HCT116 (cell line): Measurements from ENCODE around the gene CMBL. TPM values are rescaled to one million over a fixed set of nuclear protein-coding genes. Genes with fewer than 3 reads are reported as not detected.
A peak's percentile ranks its signal among the peaks of the same experiment; 100 is the strongest.

ENCODE experiments used
- ATAC-seq: fragments of 200-7000 bp; cut with Tn5 transposase; 2 replicates; pipeline ENCODE4 v1.9.1; 2020; ENCODE audit warnings: mild to moderate bottlenecking, moderate library complexity
- BruUV-seq: library from RNA; stranded (reverse); fragments of 400-500 nt; replicated peaks from 2 replicates; lab custom pipeline; 2021; lab: Mats Ljungman, UMichigan
- CTCF ChIA-PET: fragments of 300-600 bp; sonication (Branson Sonifier 250); formaldehyde crosslinking; loops from one replicate; lab custom pipeline; 2021; ENCODE audit warnings: antibody characterized with exemption; lab: Charles Lee
- POLR2A ChIA-PET: fragments of 300-600, 350-600 bp; sonication (Branson Sonifier 250); formaldehyde crosslinking; loops from one replicate; lab custom pipeline; 2021; ENCODE audit warnings: antibody characterized with exemption; lab: Charles Lee
- RAD21 ChIA-PET, 2 experiments: fragments of 300-600 bp; sonication (Branson Sonifier 250); formaldehyde crosslinking; loops; one replicate each; lab custom pipeline; 2023; ENCODE audit warnings: low total read pairs in 2 of 2; ENCODE audit not compliant: uncharacterized antibody in 2 of 2, unreplicated experiment in 2 of 2, low non-redundant PET in 1 of 2; lab: Charles Lee
- DNase-seq: peaks from one replicate; pipeline ENCODE4 v3.0.0-alpha.2; 2010; ENCODE audit warnings: low read depth, low spot score
- H2AFZ ChIP-seq: fragments of 200-600 bp; shearing (Covaris generic), sonication (generic); 2 replicates; pipeline ENCODE4 v1.6.1; 2017; ENCODE audit warnings: low read depth, mixed run types, mixed read lengths, antibody characterized with exemption, low read length; ENCODE audit not compliant: poor library complexity, severe bottlenecking
- H3K27ac ChIP-seq: 2 replicates; pipeline ENCODE4 v1.5.1; 2012; ENCODE audit warnings: low read depth, low read length
- H3K27me3 ChIP-seq: fragments of 200-600 bp; sonication (generic); 2 replicates; pipeline ENCODE4 v1.6.1; 2016; ENCODE audit warnings: mixed run types, low read length, mixed read lengths; ENCODE audit not compliant: insufficient read depth
- H3K36me3 ChIP-seq, 2 experiments: fragments of 200-500 bp in 1 of 2; fragments of 200-600 bp in 1 of 2; sonication (Bioruptor generic) in 1 of 2; sonication (generic) in 1 of 2; 2 replicates each; pipeline versions ENCODE4 v1.5.1 to v1.6.1; 2014 to 2016; ENCODE audit warnings: low read length in 2 of 2, inconsistent platforms in 1 of 2, mixed read lengths in 1 of 2, mixed run types in 1 of 2; ENCODE audit not compliant: insufficient read depth in 2 of 2, control insufficient read depth in 1 of 2
- H3K4me1 ChIP-seq, 2 experiments: fragments of 200-600 bp in 1 of 2; sonication (generic) in 1 of 2; 2 replicates each; pipeline versions ENCODE4 v1.5.1 to v1.6.1; 2012 to 2017; ENCODE audit warnings: low read length in 2 of 2, inconsistent platforms in 1 of 2, mild to moderate bottlenecking in 1 of 2, mixed read lengths in 1 of 2, mixed run types in 1 of 2, moderate library complexity in 1 of 2; ENCODE audit not compliant: insufficient read depth in 2 of 2, control insufficient read depth in 1 of 2
- H3K4me2 ChIP-seq: fragments of 200-600 bp; sonication (generic); 2 replicates; pipeline ENCODE4 v1.6.1; 2017; ENCODE audit warnings: mixed run types, low read length, mixed read lengths
- H3K4me3 ChIP-seq, 2 experiments: fragments of 200-600 bp in 1 of 2; sonication (generic) in 1 of 2; replicated peaks in 1 of 2; 2 replicates each; pipeline ENCODE4 v1.5.1; 2011 to 2016; ENCODE audit warnings: low read length in 2 of 2, control low read depth in 1 of 2, low read depth in 1 of 2, mild to moderate bottlenecking in 1 of 2, mixed read lengths in 1 of 2, mixed run types in 1 of 2
- H3K79me2 ChIP-seq: fragments of 200-600 bp; sonication (generic); 2 replicates; pipeline ENCODE4 v1.6.1; 2017; ENCODE audit warnings: mild to moderate bottlenecking, mixed run types, low read length, moderate library complexity, mixed read lengths; ENCODE audit not compliant: insufficient read depth
- H3K9ac ChIP-seq: fragments of 200-600 bp; sonication (generic); 2 replicates; pipeline ENCODE4 v1.6.1; 2016; ENCODE audit warnings: low read length, mixed read lengths
- H3K9me2 ChIP-seq: fragments of 200-600 bp; sonication (generic), shearing (Covaris generic); 2 replicates; pipeline ENCODE4 v1.6.1; 2017; ENCODE audit warnings: mixed run types, mild to moderate bottlenecking, moderate library complexity; ENCODE audit not compliant: insufficient read depth
- H3K9me3 ChIP-seq, 2 experiments: fragments of 200-500 bp in 1 of 2; fragments of 200-600 bp in 1 of 2; sonication (Bioruptor generic) in 1 of 2; sonication (generic) in 1 of 2; 2 replicates each; pipeline ENCODE4 v1.6.1; 2014 to 2017; ENCODE audit warnings: low read length in 2 of 2, mixed read lengths in 2 of 2, inconsistent platforms in 1 of 2, low read depth in 1 of 2, mild to moderate bottlenecking in 1 of 2, mixed run types in 1 of 2, moderate library complexity in 1 of 2; ENCODE audit not compliant: control insufficient read depth in 1 of 2, insufficient read depth in 1 of 2
- H4K20me1 ChIP-seq: fragments of 200-600 bp; sonication (generic), shearing (Covaris generic); 2 replicates; pipeline ENCODE4 v1.6.1; 2017; ENCODE audit warnings: mixed run types, mild to moderate bottlenecking, moderate library complexity; ENCODE audit not compliant: insufficient read depth
- CBX3 ChIP-seq: IDR thresholded peaks from 2 replicates; pipeline ENCODE4 v1.6.1; 2012; ENCODE audit warnings: low read depth
- CEBPB ChIP-seq: IDR thresholded peaks from 2 replicates; pipeline ENCODE4 v1.6.1; 2012; ENCODE audit warnings: low read depth
- EGR1 ChIP-seq: IDR thresholded peaks from 2 replicates; pipeline ENCODE4 v1.6.1; 2012; ENCODE audit warnings: low read depth
- ELF1 ChIP-seq: IDR thresholded peaks from 2 replicates; pipeline ENCODE4 v1.6.1; 2012; ENCODE audit warnings: low read depth, borderline replicate concordance
- POLR2AphosphoS5 ChIP-seq: IDR thresholded peaks from 2 replicates; pipeline ENCODE4 v1.6.1; 2011; ENCODE audit warnings: mild to moderate bottlenecking, low read depth, low read length, moderate library complexity
- RAD21 ChIP-seq: IDR thresholded peaks from 2 replicates; pipeline ENCODE4 v1.6.1; 2012; ENCODE audit warnings: low read depth, mild to moderate bottlenecking
- SIN3A ChIP-seq: IDR thresholded peaks from 2 replicates; pipeline ENCODE4 v1.6.1; 2012; ENCODE audit warnings: low read depth
- SP1 ChIP-seq: IDR thresholded peaks from 2 replicates; pipeline ENCODE4 v1.6.1; 2012; ENCODE audit warnings: low read depth
- SRF ChIP-seq: IDR thresholded peaks from 2 replicates; pipeline ENCODE4 v1.6.1; 2012; ENCODE audit warnings: low read depth
- TCF7L2 ChIP-seq: IDR thresholded peaks from 2 replicates; pipeline ENCODE4 v1.7.0; 2011; ENCODE audit warnings: borderline replicate concordance, inconsistent platforms; ENCODE audit not compliant: insufficient read depth, insufficient read length; ENCODE audit errors: extremely low read depth
- ZFX ChIP-seq: fragments of 450-650 bp; IDR thresholded peaks from 2 replicates; pipeline ENCODE4 v1.6.1; 2017
- intact Hi-C: fragments of 100-400 bp; cut with micrococcal nuclease; formaldehyde crosslinking; loops from 2 replicates; pipeline ENCODE4 v1.10.0; 2022
- total RNA-seq: library from RNA; stranded (reverse); gene quantifications from one replicate; pipeline ENCODE4 v1.2.1, GENCODE V29; 2021; ENCODE audit not compliant: unreplicated experiment
- TF ChIP-seq, protein P1 (sequence below), 3 experiments: fragments of 200-600 bp in 1 of 3; sonication (generic) in 1 of 3; IDR thresholded peaks in 2 of 3; conservative IDR thresholded peaks in 1 of 3; 2 replicates each; pipeline ENCODE4 v1.5.1; 2012 to 2017; ENCODE audit warnings: low read depth in 2 of 3, low read length in 2 of 3, antibody characterized with exemption in 1 of 3, borderline replicate concordance in 1 of 3, control low read depth in 1 of 3, mild to moderate bottlenecking in 1 of 3, mixed read lengths in 1 of 3, mixed run types in 1 of 3, moderate library complexity in 1 of 3; ENCODE audit not compliant: insufficient read depth in 1 of 3
- TF ChIP-seq, protein P2 (sequence below): IDR thresholded peaks from 2 replicates; pipeline ENCODE4 v1.6.1; 2011; ENCODE audit warnings: mild to moderate bottlenecking, low read length, moderate library complexity; ENCODE audit not compliant: insufficient replicate concordance; ENCODE audit errors: extremely low read depth

CMBL gene
- total RNA-seq, 1 experiment from 2014 or later: 51.0 TPM

DNA sequence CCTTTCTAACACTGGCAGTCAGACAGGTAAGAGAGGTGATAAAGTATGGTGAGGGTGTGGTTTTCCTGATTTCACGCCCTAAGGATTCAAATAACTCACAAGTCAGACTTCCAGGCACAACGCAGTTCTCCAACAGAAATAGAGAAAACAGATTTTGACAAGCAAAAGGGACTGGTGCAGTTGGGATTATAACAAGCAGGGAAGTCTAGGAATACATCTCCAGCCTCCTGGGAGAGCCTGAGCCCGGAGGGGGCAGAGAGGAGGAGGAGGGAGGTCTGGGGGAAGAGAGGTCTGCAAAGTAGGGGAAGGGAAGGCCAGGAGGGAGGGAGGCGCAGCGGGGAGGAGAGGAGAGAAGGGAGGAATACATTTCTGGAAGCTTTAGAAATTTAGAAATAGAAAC is 1.6 kb downstream of the CMBL start:
- Histone ChIP-seq H3K4me1 (peaks cover 54 to 66% of the 10 kb centered on the region in 2 experiments), H2AFZ (no peak overlapping the region), H3K4me2 (peak overlapping the region; percentile 94), H3K9me2 (no peaks in the 10 kb centered on the region), H3K9me3 (no peaks in the 10 kb centered on the region), H3K36me3 (no peaks in the 10 kb centered on the region), H3K27me3 (no peaks in the 10 kb centered on the region), H3K4me3 (no peak overlapping the region), H4K20me1 (no peaks in the 10 kb centered on the region), H3K27ac (no peak overlapping the region), H3K79me2 (peaks cover 19% of the 10 kb centered on the region), H3K9ac (no peak overlapping the region)
- ATAC-seq (no peak), DNase-seq (no peak)
- POLR2A ChIA-PET: no interaction called here
- no TSS peak for BruUV-seq
- intact Hi-C loops: loop anchor here (5.0 kb wide), 1 partner anchor 51 kb away; no protein-coding TSS in a partner anchor
- TF ChIP-seq CBX3 (no peak), ZFX (no peak), SIN3A (no peak), SP1 (no peak), RAD21 (no peak), CEBPB (no peak), POLR2AphosphoS5 (no peak), EGR1 (no peak), TCF7L2 (no peak), SRF (no peak), ELF1 (no peak)
- TF ChIP-seq, protein P1, sequence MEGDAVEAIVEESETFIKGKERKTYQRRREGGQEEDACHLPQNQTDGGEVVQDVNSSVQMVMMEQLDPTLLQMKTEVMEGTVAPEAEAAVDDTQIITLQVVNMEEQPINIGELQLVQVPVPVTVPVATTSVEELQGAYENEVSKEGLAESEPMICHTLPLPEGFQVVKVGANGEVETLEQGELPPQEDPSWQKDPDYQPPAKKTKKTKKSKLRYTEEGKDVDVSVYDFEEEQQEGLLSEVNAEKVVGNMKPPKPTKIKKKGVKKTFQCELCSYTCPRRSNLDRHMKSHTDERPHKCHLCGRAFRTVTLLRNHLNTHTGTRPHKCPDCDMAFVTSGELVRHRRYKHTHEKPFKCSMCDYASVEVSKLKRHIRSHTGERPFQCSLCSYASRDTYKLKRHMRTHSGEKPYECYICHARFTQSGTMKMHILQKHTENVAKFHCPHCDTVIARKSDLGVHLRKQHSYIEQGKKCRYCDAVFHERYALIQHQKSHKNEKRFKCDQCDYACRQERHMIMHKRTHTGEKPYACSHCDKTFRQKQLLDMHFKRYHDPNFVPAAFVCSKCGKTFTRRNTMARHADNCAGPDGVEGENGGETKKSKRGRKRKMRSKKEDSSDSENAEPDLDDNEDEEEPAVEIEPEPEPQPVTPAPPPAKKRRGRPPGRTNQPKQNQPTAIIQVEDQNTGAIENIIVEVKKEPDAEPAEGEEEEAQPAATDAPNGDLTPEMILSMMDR (IDR thresholded peaks at IDR 0.05 in 2 of 3, conservative IDR thresholded peaks at IDR 0.05 in 1 of 3; ENCODE audit: borderline replicate concordance in 1 of 3, insufficient read depth in 1 of 3, low read depth in 2 of 3, low read length in 2 of 3): no peak
- TF ChIP-seq, protein P2, sequence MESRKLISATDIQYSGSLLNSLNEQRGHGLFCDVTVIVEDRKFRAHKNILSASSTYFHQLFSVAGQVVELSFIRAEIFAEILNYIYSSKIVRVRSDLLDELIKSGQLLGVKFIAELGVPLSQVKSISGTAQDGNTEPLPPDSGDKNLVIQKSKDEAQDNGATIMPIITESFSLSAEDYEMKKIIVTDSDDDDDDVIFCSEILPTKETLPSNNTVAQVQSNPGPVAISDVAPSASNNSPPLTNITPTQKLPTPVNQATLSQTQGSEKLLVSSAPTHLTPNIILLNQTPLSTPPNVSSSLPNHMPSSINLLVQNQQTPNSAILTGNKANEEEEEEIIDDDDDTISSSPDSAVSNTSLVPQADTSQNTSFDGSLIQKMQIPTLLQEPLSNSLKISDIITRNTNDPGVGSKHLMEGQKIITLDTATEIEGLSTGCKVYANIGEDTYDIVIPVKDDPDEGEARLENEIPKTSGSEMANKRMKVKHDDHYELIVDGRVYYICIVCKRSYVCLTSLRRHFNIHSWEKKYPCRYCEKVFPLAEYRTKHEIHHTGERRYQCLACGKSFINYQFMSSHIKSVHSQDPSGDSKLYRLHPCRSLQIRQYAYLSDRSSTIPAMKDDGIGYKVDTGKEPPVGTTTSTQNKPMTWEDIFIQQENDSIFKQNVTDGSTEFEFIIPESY: no peak
- CTCF ChIA-PET: no interaction called here
- RAD21 ChIA-PET: no interaction called here
